ENCODE data around the gene MS4A13. TPM values are rescaled to one million over a fixed set of nuclear protein-coding genes. Genes with fewer than 3 reads are reported as not detected.

The MS4A13 gene
- total RNA-seq, 4 donors from 2014 or later: not detected

DNA sequence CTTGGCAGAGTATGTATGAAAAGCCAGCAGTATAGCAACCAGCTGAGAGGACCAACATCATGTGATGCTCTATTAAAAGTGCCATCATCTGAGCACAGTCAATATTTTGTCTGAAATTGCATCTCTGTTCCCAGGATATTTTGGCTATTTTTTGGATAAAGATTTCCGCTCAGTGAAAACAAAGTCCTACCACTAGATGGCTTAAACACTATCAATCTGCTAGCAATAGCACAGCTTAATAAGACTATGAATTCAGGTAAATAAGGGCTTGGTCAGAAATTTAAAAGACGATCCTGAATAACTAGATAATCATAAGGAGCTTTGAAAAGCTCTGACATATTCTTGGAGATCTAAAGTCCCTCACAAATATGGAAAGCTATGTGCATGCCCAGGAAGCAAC lies 74.4 kb downstream of the MS4A13 start:
- no peak for TF ChIP-seq POLR2A (IDR thresholded peaks at IDR 0.05)
- TF ChIP-seq, protein P1, sequence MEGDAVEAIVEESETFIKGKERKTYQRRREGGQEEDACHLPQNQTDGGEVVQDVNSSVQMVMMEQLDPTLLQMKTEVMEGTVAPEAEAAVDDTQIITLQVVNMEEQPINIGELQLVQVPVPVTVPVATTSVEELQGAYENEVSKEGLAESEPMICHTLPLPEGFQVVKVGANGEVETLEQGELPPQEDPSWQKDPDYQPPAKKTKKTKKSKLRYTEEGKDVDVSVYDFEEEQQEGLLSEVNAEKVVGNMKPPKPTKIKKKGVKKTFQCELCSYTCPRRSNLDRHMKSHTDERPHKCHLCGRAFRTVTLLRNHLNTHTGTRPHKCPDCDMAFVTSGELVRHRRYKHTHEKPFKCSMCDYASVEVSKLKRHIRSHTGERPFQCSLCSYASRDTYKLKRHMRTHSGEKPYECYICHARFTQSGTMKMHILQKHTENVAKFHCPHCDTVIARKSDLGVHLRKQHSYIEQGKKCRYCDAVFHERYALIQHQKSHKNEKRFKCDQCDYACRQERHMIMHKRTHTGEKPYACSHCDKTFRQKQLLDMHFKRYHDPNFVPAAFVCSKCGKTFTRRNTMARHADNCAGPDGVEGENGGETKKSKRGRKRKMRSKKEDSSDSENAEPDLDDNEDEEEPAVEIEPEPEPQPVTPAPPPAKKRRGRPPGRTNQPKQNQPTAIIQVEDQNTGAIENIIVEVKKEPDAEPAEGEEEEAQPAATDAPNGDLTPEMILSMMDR (IDR thresholded peaks at IDR 0.05): no peak
- H3K27me3 ChIP-seq: no peaks in the 10 kb centered on the region
- no peak overlapping the region for H3K27ac ChIP-seq
- no peaks in the 10 kb centered on the region for H3K4me1 ChIP-seq
- DNase-seq: no peak
- no peaks in the 10 kb centered on the region for H3K9me3 ChIP-seq
- H3K36me3 ChIP-seq: no peaks in the 10 kb centered on the region
- no peak overlapping the region for H3K4me3 ChIP-seq
- intact Hi-C loops (cut with DNase I; ENCODE audit: low total_unique reads): no loop called here

Other genes with a start within 250 kb of the MS4A13 start
- gene MS4A4A, start 234.7 kb upstream of the MS4A13 start, total RNA-seq: 10 to 100 TPM in 3 of 4 donors, 1 to 10 TPM in 1; 2.6 to 29.1 (median 14.3) TPM
- not detected for gene MS4A6E, start 188.1 kb upstream of the MS4A13 start, total RNA-seq
- gene MS4A7, start 136.9 kb upstream of the MS4A13 start, total RNA-seq: 10 to 100 TPM; 11.0 to 45.9 (median 29.0) TPM
- gene MS4A14, start 118.9 kb upstream of the MS4A13 start, total RNA-seq: 1 to 10 TPM in 1 of 4 donors, under 1 TPM in 1, not detected in 2; 0.26 to 1.7 TPM
- not detected for gene MS4A5, start 85.8 kb upstream of the MS4A13 start, total RNA-seq
- gene MS4A1, start 59.5 kb upstream of the MS4A13 start, total RNA-seq: 1 to 10 TPM in 1 of 4 donors, under 1 TPM in 2, not detected in 1; 0.12 to 1.9 (median 0.59) TPM
- not detected for gene MS4A12, start 22.6 kb upstream of the MS4A13 start, total RNA-seq
- 1 to 10 TPM in 2 of 4 donors, under 1 TPM in 1, not detected in 1; 0.98 to 9.5 (median 2.1) TPM for gene MS4A8, start 184.2 kb downstream of the MS4A13 start, total RNA-seq
- gene MS4A18, start 209.3 kb downstream of the MS4A13 start, total RNA-seq: not detected
- not detected for gene MS4A15, start 241.5 kb downstream of the MS4A13 start, total RNA-seq